COLO829 (cell line): ENCODE data around the gene PPAT.
A peak's percentile ranks its signal among the peaks of the same experiment; 100 is the strongest.

ENCODE experiments used
- DNase-seq: peaks from one replicate; pipeline ENCODE4 v3.0.0; 2012; ENCODE audit warnings: low spot score

Gene PPAT

GRCh38 chr4:56433280-56433679, 2.1 kb downstream of the PPAT start:
- no peak for DNase-seq

DNA sequence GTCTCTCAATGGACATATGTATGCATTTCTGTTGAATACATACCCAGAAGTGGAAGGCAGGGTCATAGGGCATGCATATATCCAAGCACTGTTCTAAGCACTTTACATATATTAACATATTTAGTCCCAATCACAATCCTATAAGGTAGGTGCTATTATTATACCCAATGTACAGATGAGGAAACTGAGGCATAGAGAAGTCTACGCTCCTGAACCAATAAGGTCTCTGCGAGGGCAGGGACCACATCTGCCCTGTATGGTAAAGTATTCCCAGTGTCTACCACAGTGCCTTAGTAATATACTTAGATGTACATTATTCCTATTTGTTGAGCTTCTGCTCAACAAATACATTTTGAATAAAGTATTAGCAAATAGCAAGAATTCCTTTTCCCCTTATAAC, 5.2 kb downstream of the PPAT start:
- no peak for DNase-seq

DNA sequence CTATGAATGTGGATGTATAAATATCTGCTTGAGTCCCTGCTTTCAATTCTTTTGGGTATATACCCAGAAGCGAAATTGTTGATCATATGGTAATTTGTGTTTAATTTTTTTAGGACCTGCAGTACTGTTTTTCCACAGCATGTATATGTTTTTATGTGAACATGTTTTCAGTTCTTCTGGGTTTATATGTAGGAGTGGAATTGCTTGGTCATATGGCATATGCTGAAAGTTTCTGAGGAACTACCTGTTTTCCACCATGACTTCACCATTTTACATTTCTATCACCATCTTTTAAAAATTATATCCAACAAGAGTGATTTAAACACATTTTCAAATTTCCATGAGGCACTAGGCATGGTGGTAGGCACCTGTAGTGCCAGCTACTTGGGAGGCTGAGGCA, 8.2 kb downstream of the PPAT start:
- DNase-seq = no peak

DNA sequence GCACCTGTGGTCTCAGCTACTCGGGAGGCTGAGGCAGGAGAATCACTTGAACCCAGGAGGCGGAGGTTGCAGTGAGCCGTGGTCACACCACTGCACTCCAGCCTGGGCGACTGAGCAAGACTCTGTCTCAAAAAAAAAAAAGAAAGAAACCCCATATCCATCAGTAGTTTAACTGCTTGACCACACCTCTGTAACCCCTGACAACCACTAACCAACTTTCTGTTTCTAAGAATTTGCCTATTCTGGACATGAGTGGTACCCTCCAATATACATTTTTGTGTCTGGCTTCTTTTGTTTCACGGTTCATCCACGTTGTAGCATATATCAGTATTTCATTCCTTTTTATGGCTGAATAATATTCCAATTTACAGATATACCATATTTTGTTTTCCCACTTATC, 9.1 kb downstream of the PPAT start:
- DNase-seq = no peak

GRCh38 chr4:56425518-56425917, 9.9 kb downstream of the PPAT start:
- DNase-seq = no peak

GRCh38 chr4:56424697-56425514, 10.5 kb downstream of the PPAT start:
- DNase-seq = peak; percentile 66

DNA sequence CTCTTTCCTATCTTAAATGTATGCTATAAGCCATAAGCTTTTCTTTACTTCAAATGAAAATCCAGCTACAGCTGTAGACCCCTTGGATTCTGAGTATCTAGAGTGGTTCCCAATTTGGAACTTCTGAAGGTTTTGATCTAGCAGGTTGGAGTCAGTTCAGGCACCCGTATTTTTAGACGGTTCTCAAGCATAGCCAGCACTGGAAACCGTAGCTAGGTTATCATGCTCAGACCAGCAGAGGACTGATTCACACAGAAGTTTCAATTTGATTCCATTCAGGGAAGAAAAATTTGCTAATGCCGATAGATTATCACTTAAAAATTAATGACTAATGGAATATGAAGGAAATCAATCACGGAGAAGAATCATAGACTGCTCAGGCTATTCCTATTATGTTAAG, 11.2 kb downstream of the PPAT start:
- no peak for DNase-seq

DNA sequence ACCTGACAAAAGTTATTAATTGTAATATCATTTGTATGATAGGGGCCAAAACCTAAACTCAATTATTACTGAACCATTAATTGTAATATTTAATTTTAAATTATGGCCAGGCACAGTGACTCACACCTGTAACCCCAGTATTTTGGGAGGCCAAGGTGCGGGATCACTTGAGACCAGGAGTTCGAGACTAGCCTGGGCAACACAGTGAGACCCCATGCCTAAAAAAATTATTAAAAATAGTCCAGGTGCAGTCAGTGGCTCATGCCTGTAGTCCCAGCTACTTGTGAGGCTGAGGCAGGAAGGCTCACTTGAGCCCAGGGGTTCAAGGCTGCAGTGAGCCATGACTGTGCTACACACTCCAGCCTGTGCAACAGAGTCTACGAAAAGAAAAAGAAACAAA, 18.0 kb downstream of the PPAT start:
- DNase-seq = no peak

GRCh38 chr4:56416349-56416748, 19.1 kb downstream of the PPAT start:
- no peak for DNase-seq

GRCh38 chr4:56414135-56414670, 21.2 kb downstream of the PPAT start:
- no peak for DNase-seq

GRCh38 chr4:56410247-56411062, 25.0 kb downstream of the PPAT start:
- DNase-seq = peak; percentile 99

DNA sequence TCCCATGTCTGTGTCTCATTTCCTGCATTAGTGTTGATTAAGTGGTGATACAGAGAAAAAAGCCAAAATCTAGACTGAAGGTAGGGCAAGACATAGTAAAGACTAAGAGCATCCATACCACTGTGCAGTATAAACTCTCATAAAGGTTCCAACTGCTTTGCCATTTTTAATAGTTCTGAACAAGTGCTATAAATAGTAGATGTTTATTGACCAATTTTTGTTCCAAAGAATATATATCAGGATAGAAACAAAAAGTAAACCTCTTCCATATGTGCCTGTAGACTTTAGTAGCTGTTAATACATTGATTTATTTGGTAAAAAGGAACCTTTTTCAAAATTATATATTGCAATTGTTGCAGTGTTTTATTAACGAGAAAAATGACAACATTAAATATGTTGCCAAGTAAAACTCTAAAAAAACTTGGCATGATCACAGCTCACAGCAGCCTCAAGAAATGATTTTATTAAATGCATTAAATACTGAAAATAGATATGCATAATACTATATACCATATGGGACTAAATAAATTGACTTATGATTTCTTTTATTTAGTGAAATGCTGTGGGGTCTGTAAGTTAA, 25.8 kb downstream of the PPAT start:
- DNase-seq = no peak

DNA sequence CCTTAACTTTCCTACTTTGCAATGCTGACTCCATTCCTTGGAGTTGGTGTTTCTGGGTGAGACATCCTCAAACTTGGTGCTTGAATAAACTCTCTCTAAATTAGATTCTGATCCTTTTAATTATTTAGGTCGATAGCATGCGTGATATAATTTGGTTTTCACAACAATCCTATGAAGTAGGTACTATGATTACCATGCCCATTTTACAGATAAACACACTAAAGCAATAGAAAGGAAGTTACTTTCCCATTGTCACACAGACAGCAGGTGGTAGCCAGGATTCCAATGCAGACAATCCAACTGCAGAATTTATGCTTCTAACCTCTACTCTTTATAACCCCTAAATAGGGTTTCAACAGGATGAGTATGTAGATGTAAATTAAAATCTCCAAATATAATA, 26.4 kb downstream of the PPAT start:
- no peak for DNase-seq

GRCh38 chr4:56406151-56406550, 29.3 kb downstream of the PPAT start:
- no peak for DNase-seq

GRCh38 chr4:56405016-56405415, 30.4 kb downstream of the PPAT start:
- DNase-seq = no peak

- DNase-seq = no peak
These were observed 34.9 kb downstream of the PPAT start for GRCh38 chr4:56400560-56400959.

GRCh38 chr4:56391270-56391669, 44.1 kb downstream of the PPAT start:
- no peak for DNase-seq

GRCh38 chr4:56389558-56389957, 45.9 kb downstream of the PPAT start:
- no peak for DNase-seq

DNA sequence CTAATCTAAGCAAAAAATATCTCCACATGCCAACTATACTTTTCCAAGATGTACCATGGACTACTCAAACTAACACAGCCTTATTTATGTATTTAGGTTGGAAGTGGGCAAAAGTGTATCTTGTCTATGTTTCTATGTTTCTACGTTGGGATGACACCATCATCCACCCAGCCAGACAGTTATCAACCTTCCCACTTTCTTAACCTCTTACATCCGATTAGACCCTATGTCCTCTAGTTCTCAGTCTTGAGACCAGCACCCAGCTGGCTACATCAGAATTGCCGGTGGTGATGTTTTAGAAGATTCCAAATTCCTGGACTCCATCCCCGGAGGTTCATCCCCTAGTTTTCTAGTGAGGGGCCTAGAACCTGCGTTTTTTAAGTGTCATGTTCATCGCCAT, 47.1 kb downstream of the PPAT start:
- no peak for DNase-seq

DNA sequence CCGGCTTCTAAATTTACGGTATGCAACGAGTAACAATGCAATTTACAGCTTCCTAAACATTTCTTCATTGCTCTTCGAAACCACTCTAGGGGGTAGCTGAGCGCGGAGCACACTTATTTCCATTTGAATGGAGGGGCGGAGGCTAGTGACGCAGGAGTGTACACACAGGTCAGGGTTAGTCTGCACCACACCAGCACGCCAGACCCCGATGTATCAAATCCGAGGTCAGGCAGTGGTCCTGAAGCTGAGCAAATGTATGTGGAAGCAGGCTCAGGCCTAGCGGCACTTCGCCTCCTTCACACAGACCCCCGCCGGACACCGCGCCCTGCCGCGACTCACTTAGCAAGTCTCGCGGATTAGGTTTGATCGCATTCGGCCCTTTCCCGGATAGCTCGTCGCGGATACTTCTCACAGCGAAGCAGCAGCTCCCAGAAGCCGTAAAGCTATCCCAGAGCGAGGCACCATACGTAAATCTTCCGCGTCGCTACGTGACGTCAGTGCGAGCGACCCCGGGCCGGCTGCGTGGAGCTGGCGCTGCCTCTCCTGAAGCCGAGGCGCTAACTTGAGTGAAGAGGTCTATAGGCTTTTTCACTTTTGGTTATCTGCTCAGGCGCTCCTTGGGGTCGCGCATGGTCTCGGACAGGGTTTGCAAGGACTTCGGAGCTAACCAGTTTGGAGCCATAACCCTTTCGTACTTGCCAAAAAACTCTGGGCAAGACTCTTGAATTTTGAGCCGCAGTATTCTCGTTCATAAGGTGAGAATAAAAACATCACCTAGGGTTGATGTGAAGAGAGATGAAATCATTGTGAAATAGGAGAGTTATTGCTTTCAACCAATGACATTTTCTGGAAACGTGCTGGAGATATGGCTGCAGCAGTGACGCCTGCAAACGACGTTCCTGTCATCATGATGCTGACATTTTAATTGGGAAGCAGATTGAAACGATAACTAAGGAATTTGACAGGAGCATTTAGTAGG, 48.1 kb downstream of the PPAT start, which contains the start of gene AASDH:
Gene AASDH (minus strand): TSS at position 469 of the 979 bp plus-strand sequence. CDS start 3,192 bp downstream, outside the sequence.
- peak; percentile 98 for DNase-seq

DNA sequence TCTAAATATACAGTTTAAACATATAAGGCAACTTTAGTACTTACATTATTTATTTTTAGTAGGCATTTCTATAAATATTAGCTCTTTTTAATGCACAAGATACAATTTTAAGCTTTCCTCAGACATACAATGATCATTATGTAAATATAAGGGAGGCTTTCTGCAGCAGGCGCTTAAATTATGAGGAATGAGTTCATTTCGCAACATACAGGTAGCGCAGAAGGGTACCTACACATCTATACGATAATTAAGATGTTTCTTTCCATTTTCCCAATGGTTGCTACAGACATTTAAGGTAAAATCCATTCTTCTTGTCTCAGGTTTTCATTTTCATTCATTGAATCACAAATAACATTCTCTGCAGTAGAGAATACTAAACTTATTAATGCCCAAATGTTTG, 49.3 kb downstream of the PPAT start:
- DNase-seq = no peak
